Stimulated activated CD4-positive, alpha-beta T cell treated with anti-CD3 and anti-CD28 coated beads, Interleukin-4, amount 100 ng/mL, for 4 hours (primary cell): ENCODE results near the gene POM121.
"Not testable (repeated sequence)": the region's sequence is repeated elsewhere in the genome, so short reads cannot be mapped to it uniquely, and the experiment has no call there.

Source experiments
- DNase-seq, 2 experiments: peaks; one replicate each; pipeline ENCODE4 v3.0.0-alpha.2; 2020

The POM121 gene

DNA sequence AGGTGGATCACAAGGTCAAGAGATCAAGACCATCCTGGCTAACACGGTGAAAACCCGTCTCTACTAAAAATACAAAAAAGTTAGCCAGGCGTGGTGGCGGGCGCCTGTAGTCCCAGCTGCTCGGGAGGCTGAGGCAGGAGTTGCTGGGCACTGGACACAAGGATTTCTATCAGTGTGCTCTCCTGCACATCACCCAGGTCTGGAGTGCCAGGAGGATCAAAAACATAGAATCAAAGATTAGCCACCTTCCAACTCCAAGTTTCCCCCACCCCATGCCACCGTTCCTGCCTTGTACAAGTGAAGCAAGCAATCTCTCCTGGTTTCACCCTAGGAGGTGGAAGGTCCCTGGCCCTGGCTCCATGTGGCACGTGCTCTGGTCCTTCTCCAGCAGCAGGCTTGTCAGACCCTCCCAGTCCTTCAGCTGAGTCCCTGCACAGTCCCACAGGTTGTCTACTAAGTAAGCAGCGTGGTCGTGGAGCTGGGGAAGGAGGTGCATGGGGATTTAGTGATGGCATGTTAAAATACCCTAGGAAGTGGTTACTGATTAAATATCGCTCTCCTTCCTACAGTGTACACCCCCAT, 73.1 kb downstream of the POM121 start:
- DNase-seq: not testable (repeated sequence)
